ENCODE data around the gene KCNF1. TPM values are rescaled to one million over a fixed set of nuclear protein-coding genes. Genes with fewer than 3 reads are reported as not detected.

KCNF1 gene
- total RNA-seq, 1 donor from 2014 or later, result not detected

- ATAC-seq (no peak), DNase-seq (ENCODE audit: low spot score) (no peak)
Measured at GRCh38 chr2:10918661-10919409, 7.1 kb downstream of the KCNF1 start.

DNA sequence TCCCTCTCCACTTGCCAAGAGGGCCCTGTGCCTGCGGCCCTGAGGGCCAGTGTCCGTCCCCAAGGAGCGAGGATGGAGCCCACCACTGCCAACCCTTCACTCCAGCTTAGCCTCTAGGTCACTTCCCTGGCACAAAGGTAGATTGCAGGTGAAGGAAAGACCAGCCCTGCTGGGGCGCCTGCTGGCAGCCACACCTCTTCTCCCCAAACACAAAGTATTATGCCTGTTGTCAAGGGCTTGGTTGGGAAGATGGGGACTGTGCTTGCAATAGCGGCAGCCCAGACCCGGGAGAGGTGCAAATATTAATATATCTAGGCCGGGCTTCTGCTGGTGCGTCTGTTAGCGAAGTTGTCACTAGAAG, 7.7 kb downstream of the KCNF1 start:
- DNase-seq (ENCODE audit: low spot score) (no peak), ATAC-seq (no peak)

DNA sequence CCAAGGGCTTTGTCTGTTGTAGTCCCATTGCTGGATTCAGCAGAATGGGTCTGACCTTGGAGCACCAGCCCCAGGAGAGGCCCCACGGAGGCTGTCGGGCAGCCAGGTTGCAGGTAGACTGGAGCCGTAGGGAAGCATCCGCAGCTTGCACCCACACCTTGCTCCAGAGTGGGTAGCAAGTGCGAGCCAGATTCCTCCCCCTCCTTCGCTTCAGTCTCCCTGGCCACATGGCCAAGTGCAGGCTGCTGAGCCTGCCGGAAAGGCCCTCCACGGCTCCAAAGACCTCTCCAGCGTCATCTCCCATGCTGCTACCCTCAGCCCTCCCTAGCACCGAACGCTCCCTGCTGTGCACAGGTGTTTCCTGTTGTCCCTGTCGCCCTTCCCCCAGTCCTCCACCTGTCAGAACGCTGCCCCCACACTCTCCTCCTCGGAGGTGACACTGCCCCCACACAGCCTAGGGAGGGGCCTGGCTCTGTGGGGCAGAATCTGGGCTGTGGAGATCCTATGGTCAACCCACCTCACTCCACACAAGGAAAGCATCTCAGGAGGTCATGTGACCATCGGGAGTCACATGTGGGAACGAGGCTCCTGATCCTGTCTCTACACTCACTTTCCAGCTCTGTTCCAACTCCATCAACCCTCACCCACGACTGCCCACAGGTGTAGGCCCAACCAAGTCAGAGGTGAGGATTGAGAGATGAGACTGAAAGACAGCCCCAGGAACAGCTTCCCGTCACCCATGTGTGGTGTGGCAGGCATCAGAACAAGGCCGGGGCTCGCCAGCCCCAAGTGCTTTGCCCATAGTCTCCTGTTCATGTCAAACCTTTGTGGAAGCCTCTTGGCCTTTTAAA, 8.3 kb downstream of the KCNF1 start:
- DNase-seq (ENCODE audit: low spot score) (no peak), ATAC-seq (no peak)

- DNase-seq (ENCODE audit: low spot score), result no peak
- no peak for ATAC-seq
Measured at GRCh38 chr2:10920764-10921388, 9.1 kb downstream of the KCNF1 start.

GRCh38 chr2:10921525-10921924, 9.8 kb downstream of the KCNF1 start:
- ATAC-seq (no peak), DNase-seq (ENCODE audit: low spot score) (no peak)

GRCh38 chr2:10922307-10923007, 10.7 kb downstream of the KCNF1 start:
- ATAC-seq (no peak), DNase-seq (ENCODE audit: low spot score) (no peak)

GRCh38 chr2:10923008-10923375, 11.3 kb downstream of the KCNF1 start:
- DNase-seq (ENCODE audit: low spot score), result no peak
- ATAC-seq, result no peak

GRCh38 chr2:10923965-10924364, 12.2 kb downstream of the KCNF1 start:
- DNase-seq (ENCODE audit: low spot score), result no peak
- no peak for ATAC-seq

DNA sequence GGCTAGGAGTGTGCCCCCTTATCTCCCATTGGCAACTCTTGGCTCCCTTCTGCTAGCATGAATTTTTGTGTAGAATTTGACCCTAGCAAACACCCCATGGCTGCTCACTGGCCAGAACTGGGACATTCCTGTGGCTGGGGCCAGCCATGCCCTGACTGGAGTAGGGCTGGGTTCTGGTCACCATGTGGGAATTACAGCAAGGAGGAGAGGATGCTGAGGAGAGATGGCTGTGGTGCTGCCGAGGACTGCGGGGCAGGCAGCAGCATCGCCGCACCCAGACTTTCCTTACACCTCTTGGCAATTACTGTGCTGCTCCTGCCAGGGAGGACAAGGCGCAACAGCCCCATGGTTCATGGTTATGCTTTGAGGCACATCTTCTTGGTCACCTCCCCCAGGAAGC, 12.7 kb downstream of the KCNF1 start:
- DNase-seq (ENCODE audit: low spot score) (no peak), ATAC-seq (no peak)

DNA sequence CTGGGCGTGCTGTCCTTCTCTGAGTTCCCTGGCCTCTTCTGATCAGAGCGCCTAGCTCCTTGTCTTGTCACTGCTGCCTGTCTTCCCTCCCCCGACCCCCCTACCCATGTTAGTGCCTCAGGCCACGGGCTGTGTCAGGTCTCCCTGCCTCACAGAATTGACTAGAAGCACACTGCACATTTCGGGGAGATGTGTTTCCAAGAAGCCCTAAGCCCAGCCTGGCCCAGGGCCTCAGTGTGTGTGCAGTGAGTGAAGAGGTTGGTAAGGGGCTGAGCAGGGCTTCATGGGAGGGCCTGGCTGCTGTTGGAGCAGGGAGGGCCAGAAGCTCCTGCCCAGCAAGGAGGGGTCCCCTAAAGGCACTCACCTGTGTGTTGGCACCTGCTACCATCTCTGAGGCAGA, 13.1 kb downstream of the KCNF1 start:
- ATAC-seq (no peak), DNase-seq (ENCODE audit: low spot score) (no peak)

- ATAC-seq (no peak), DNase-seq (ENCODE audit: low spot score) (no peak)
Measured at GRCh38 chr2:10926191-10926820, 14.6 kb downstream of the KCNF1 start.

GRCh38 chr2:10930721-10931516, 19.2 kb downstream of the KCNF1 start:
- DNase-seq (ENCODE audit: low spot score), result no peak
- ATAC-seq, result no peak

DNA sequence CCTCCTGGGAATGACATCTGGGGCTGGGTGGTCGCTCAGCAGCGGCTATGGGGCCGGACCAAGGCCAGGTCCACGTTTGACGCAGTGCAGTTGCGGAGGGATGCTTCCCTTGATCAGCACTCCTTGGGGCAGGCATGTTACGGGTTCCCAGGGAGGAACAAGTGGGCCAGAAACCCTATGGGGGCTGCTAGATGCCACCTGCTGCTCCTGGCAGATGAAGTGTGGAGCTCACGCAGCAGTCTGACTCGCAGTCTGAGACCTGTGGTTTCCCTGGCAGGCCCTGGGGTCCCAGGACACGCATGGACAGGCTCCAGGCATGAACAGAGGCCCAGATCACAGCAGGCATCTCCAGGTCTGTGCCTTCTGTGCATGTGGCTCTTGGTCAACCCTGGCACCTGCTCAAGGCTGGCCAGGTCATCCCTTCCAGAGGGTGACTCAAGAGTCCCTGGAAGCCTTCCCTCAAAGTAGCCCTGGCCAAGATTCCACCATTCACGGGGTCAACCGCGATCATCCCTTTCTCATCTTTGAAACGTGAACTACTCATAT, 20.0 kb downstream of the KCNF1 start:
- ATAC-seq (no peak), DNase-seq (ENCODE audit: low spot score) (no peak)

DNA sequence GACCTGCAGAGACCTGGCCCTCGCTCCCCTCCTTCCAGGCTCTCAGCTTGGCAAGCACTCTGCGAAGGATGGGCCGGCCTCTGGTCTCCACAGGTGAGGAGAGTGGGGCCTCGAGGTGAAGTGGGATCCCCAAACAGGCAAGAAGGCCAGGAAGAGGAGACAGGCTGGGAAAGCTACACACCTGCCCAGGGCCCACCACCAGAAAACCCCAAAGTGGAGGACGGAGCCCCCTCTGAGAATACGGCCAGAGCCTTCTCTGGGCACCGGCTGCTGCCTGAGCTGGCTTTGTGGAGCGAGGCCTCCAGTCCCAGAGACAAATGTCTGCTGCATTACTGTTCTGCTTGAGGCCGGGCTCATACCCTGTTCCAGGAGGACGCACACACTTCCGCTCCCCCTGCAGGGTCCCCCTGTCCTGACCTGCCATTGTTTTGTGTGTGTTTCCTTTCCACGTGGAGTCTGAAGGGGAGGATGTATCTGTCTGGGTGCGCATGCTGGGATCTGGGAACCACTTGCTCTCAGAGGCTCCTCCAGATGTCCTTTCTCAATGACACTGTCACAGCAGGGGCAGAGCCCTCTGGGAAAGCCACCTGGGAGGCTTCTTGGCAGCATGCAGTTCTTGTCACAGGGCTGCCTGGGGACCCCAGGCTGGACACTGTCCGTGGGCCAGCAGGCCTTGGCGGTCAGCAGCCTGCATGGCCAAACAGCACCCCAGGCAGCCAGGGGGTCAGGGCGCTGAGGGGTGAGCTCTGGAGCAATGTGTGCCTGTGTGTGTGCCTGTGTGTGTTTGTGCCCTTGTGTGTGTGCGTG, 20.8 kb downstream of the KCNF1 start:
- no peak for DNase-seq (ENCODE audit: low spot score)
- ATAC-seq, result no peak

- DNase-seq (ENCODE audit: low spot score), result no peak
- ATAC-seq, result no peak
Measured at GRCh38 chr2:10933700-10934225, 22.0 kb downstream of the KCNF1 start.

GRCh38 chr2:10934308-10934978, 22.7 kb downstream of the KCNF1 start:
- ATAC-seq, result no peak
- DNase-seq (ENCODE audit: low spot score), result no peak

GRCh38 chr2:10934979-10935350, 23.2 kb downstream of the KCNF1 start:
- no peak for DNase-seq (ENCODE audit: low spot score)
- no peak for ATAC-seq

- no peak for DNase-seq (ENCODE audit: low spot score)
- no peak for ATAC-seq
Measured at GRCh38 chr2:10935366-10935918, 23.7 kb downstream of the KCNF1 start.
